ENCODE measurements around the gene MAST1.
"Not testable (repeated sequence)": the region's sequence is repeated elsewhere in the genome, so short reads cannot be mapped to it uniquely, and the experiment has no call there.

MAST1 gene

DNA sequence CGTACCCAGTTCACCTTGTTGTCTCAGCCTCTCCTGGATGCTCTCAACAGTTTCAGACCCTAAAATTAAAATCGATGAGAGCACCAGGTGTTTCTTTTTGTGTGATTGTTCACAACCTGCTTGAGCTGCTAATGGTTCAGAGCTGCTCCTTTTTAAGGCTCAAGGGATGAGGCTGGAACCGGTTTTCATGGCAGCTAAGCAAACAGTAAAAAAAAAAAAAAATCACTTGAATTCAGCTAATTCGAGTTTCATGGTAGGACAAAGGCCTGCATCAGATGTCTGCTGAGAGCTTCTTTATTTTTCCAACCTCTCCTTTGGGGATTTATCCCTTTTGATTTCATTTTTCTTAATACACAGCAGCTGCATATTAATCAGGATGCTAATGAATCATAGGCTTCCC lies 74.3 kb downstream of the MAST1 start:
- DNase-seq: no peak

DNA sequence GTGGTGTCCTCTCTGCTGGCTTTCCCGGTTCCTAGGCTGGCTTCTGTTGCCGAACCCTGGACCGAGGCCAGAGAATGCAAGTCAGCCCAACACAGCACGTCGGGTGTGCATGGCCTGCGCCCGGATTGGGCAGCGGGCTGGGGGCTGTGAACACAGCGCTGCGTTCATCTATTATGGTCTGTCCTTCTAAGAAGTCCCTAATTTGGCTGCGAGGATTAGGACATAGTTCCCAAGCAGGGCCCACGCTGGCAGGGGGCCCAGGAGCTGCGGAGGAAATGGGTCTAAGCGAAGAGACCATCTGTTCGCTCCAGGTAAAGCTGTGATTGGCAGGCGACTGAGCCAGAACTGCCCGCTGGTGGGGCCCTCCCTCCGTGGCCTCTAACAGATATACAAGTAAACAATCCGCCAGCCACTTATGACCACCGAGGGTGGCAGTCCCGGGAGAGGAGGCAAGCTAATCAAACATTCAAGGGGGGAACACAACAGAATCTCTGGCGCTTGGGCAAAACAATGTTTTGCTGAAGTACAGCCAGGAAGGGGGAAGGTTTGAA lies 74.8 kb downstream of the MAST1 start:
- peak; percentile 85 for DNase-seq

DNA sequence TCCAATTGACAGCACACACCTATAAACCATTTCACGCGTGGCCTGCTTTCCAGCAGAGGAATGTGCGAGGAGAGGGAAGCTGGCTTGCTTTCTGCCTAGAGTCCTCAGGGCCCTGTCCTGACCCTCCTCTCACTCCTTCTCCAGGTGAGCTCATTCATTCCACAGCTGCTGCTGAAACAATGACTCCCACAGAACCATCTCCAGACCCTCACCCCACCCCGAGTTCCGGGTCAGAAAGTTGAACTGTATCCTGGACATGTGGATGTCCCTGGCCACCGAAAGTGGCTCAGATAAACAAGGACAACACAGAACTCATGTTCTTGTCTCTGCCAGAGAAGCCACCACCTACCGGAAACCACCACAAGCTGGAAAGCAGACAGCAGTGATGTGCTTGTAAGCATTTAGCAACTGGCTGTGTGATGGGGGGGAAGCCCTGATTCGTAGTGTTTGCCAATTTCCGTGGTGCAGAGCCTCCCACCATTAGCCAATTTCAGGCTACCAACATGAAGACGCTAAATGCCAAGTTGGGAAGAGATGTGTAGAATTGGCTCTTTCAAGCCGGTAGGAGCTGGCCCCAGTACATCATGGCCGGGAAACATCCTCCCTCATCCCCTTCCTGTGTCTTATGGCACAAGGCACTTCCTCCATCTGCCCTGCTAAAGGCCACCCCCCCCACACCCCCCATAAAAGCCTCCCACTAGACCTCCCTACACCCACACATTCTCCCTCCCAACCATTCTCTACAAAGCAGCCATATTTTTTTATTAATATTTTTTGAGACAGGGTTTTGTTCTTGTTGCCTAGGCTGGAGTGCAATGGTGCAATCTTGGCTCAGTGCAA lies 75.8 kb downstream of the MAST1 start:
- DNase-seq: peak; percentile 64

DNA sequence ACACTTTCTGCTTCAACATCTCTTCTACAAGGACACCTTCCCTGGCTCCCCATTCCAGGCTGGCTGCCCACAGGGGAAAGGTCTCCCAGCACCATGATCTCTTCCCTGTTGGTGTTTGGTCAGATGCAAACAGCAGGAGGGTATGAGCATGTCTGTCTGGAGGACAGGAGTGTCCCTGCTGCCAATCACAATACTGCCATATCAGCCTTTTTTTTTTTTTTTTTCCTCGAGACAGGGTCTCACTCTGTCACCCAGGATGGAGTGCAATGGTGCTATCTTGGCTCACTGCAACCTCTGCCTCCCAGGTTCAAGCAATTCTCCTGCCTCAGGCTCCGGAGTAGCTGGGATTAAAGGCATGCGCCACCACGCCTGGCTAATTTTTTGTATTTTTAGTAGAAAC lies 77.5 kb downstream of the MAST1 start:
- DNase-seq: not testable (repeated sequence)

DNA sequence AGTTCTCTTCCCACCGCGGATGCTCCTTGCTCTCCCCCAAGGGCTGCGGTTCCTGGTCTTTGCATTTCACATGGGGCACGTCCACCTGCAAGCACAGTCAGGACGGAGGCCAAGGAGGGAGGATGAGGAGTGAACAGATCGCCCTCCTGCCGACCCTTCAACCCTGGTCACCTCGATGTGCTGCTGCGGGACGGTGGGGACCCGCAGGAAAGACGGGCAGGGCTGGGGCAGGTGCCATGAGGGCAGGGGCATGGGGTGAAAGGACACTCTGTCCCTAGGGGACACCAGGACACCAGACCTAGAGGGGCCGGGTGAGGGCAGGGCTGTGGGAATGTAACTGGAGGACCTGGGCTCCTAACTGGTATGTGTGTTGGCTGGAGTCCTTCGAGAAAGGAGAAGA lies 79.9 kb downstream of the MAST1 start:
- DNase-seq: no peak

DNA sequence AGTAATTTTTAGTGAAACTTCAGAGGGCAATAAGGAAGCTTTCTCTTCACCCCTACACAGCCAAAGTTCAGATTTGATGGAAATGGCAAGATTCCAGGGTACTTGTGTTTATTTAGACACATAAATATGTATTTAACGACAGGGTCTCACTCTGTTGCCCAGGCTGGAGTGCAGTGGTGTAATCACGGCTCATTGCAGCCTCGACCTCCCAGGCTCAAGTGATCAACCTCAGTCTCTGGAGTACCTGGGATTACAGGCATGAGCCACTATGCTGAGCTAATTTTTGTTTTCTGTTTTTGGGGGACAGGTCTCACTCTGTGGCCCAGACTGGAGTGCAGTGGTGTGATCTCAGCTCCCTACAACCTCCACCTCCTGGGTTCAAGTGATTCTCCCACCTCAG lies 82.7 kb downstream of the MAST1 start:
- no peak for DNase-seq

DNA sequence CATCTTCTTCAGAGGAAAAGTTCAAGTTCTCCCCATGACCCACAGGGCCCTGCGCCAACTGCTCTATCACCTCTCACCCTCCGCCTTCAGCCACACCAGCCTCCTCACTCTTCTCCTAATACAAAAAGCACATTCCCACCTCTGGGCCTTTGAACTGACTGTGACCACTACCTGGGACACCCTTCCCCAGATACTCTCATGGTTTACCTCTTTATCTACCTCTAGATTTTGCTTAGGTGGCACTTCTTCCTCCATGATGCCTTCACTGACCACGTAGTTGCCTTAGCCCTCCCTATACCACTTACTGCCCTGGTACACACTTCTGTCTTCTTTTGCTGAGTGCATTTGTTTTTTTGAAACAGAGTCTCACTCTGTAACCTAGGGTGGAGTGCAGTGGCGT lies 84.6 kb downstream of the MAST1 start:
- DNase-seq: no peak

All from right forelimb (tissue), 1 donor.